Measurements from ENCODE around the gene FGF22.

The FGF22 gene

GRCh38 chr19:681029-682019 is 41.6 kb downstream of the FGF22 start:
- DNase-seq (ENCODE audit: extremely low read depth, insufficient read length): peak; percentile 66

GRCh38 chr19:682678-683320 is 43.1 kb downstream of the FGF22 start:
- H3K27me3 ChIP-seq (replicated peaks; ENCODE audit: control insufficient read depth, insufficient read depth, low read length): no peaks in the 10 kb centered on the region; the same call in 1 of the 2 replicates
- H3K4me3 ChIP-seq (replicated peaks; ENCODE audit: low read depth, low read length): no peak overlapping the region
- no peak for TF ChIP-seq CTCF (IDR thresholded peaks at IDR 0.05; ENCODE audit: insufficient read depth, low read length, poor library complexity, severe bottlenecking)
- DNase-seq (ENCODE audit: extremely low read depth, insufficient read length): no peak
- H3K36me3 ChIP-seq (ENCODE audit: control insufficient read depth, insufficient read depth, low read length): no peaks in the 10 kb centered on the region

More at GRCh38 chr19:681029-682019, 41.6 kb downstream of the FGF22 start:
- no peaks in the 10 kb centered on the region for H3K27me3 ChIP-seq (replicated peaks; ENCODE audit: control insufficient read depth, insufficient read depth, low read length)
- TF ChIP-seq CTCF (IDR thresholded peaks at IDR 0.05; ENCODE audit: insufficient read depth, low read length, poor library complexity, severe bottlenecking): no peak
- no peaks in the 10 kb centered on the region for H3K36me3 ChIP-seq (ENCODE audit: control insufficient read depth, insufficient read depth, low read length)
- H3K4me3 ChIP-seq (replicated peaks; ENCODE audit: low read depth, low read length): no peak overlapping the region

GRCh38 chr19:685454-685931 is 45.8 kb downstream of the FGF22 start:
- no peaks in the 10 kb centered on the region for H3K36me3 ChIP-seq (ENCODE audit: control insufficient read depth, insufficient read depth, low read length)
- no peak overlapping the region for H3K4me3 ChIP-seq (replicated peaks; ENCODE audit: low read depth, low read length)
- DNase-seq (ENCODE audit: extremely low read depth, insufficient read length): no peak
- no peaks in the 10 kb centered on the region; the same call in 1 of the 2 replicates for H3K27me3 ChIP-seq (replicated peaks; ENCODE audit: control insufficient read depth, insufficient read depth, low read length)
- no peak for TF ChIP-seq CTCF (IDR thresholded peaks at IDR 0.05; ENCODE audit: insufficient read depth, low read length, poor library complexity, severe bottlenecking)

GRCh38 chr19:686589-687297 is 47.1 kb downstream of the FGF22 start:
- Histone ChIP-seq H3K36me3 (ENCODE audit: control insufficient read depth, insufficient read depth, low read length) (no peaks in the 10 kb centered on the region), H3K27me3 (replicated peaks; ENCODE audit: control insufficient read depth, insufficient read depth, low read length) (no peaks in the 10 kb centered on the region; the same call in 1 of the 2 replicates), H3K4me3 (replicated peaks; ENCODE audit: low read depth, low read length) (no peak overlapping the region)
- no peak for TF ChIP-seq CTCF (IDR thresholded peaks at IDR 0.05; ENCODE audit: insufficient read depth, low read length, poor library complexity, severe bottlenecking)
- DNase-seq (ENCODE audit: extremely low read depth, insufficient read length): no peak

- no peak for TF ChIP-seq CTCF (IDR thresholded peaks at IDR 0.05; ENCODE audit: insufficient read depth, low read length, poor library complexity, severe bottlenecking)
- H3K27me3 ChIP-seq (replicated peaks; ENCODE audit: control insufficient read depth, insufficient read depth, low read length): no peaks in the 10 kb centered on the region; the same call in 1 of the 2 replicates
- H3K4me3 ChIP-seq (replicated peaks; ENCODE audit: low read depth, low read length): no peak overlapping the region
- DNase-seq (ENCODE audit: extremely low read depth, insufficient read length): no peak
- H3K36me3 ChIP-seq (ENCODE audit: control insufficient read depth, insufficient read depth, low read length): no peaks in the 10 kb centered on the region
These were observed 48.0 kb downstream of the FGF22 start for GRCh38 chr19:687569-688166.

All from GM06990 (cell line).